Colon (tissue), 2 donors: ENCODE results near the gene EXOSC5.

Experiments used
- FAIRE-seq: peaks from 2 replicates; lab custom pipeline; 2012; peaks lifted over from hg19 to GRCh38; lab: Jason Lieb, UNC
- donor health status: control.
- donor health status: control.

The EXOSC5 gene

GRCh38 chr19:41341669-41342490 lies 55.3 kb downstream of the EXOSC5 start:
- FAIRE-seq = no peak

- no peak for FAIRE-seq
Measured at GRCh38 chr19:41339936-41340335, 57.2 kb downstream of the EXOSC5 start.
